Ascending aorta (tissue), 2 donors: ENCODE measurements around the gene MED25. TPM values are rescaled to one million over a fixed set of nuclear protein-coding genes. Genes with fewer than 3 reads are reported as not detected.
A peak's percentile ranks its signal among the peaks of the same experiment; 100 is the strongest.

Experiments used
- DNase-seq, 2 donors: peaks; one replicate each; pipeline ENCODE4 v3.0.0-alpha.2; 2019; ENCODE audit warnings: low spot score in 2 of 2
- H3K27ac ChIP-seq, 2 donors: fragments of 200-600 bp; sonication (generic); one replicate each; pipeline ENCODE4 v1.5.1; 2016 to 2017; ENCODE audit warnings: mild to moderate bottlenecking in 1 of 2
- H3K27me3 ChIP-seq: fragments of 200-600 bp; sonication (generic); one replicate; pipeline ENCODE4 v1.5.1; 2017
- H3K36me3 ChIP-seq, 2 donors: fragments of 200-600 bp; sonication (generic); one replicate each; pipeline ENCODE4 v1.5.1; 2016
- H3K4me1 ChIP-seq, 2 donors: fragments of 200-600 bp; sonication (generic); one replicate each; pipeline ENCODE4 v1.5.1; 2016 to 2017; ENCODE audit warnings: mild to moderate bottlenecking in 1 of 2
- H3K4me3 ChIP-seq, 2 donors: fragments of 200-600 bp; sonication (generic); one replicate each; pipeline ENCODE4 v1.5.1; 2016 to 2017; ENCODE audit warnings: mild to moderate bottlenecking in 1 of 2
- H3K9me3 ChIP-seq, 2 donors: fragments of 200-600 bp; sonication (generic); one replicate each; pipeline ENCODE4 v1.5.1; 2016
- CTCF ChIP-seq, 3 experiments: fragments of 200-600 bp in 2 of 3; fragments of 450-650 bp in 1 of 3; sonication (generic) in 2 of 3; IDR thresholded peaks; one replicate each; pipeline ENCODE4 v1.5.1; 2016 to 2019; ENCODE audit warnings: antibody characterized with exemption in 3 of 3, mild to moderate bottlenecking in 1 of 3, moderate library complexity in 1 of 3
- intact Hi-C: fragments of 100-400 bp; cut with DNase I; formaldehyde crosslinking; loops from one replicate; pipeline ENCODE4 v1.15.1; 2023
- total RNA-seq: library from RNA; depleted of rRNA; stranded (reverse); fragments of >200 nt; gene quantifications from one replicate; pipeline ENCODE4 v1.1.0, GENCODE V29; 2016

MED25 gene
- total RNA-seq, 1 donor from 2014 or later, result 54.0 TPM

DNA sequence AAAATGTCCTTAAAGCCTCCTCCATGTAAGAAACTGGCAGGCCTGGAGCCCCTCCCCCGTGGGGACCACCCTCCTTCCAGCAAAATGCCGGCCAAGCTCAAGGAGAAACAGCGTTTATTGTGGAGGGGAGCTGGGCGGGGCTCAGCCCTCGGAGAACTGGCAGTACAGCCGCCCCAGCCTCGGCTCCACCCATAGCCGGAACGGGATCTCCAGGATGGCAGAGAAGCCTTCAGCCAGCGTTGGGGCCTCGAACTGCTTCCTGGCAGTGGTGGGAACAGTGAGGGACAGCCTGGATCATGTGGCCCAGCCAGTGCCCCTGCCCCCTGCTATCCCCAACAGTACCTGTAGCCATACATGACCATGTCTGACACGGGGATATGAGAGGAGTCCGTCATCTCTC lies 43.0 kb downstream of the MED25 start:
- no peak for TF ChIP-seq CTCF (IDR thresholded peaks at IDR 0.05)
- Histone ChIP-seq H3K27ac (peak overlapping the region in 1 of 2 donors; percentile 10), H3K36me3 (peaks cover 72 to 77% of the 10 kb centered on the region in 2 donors), H3K9me3 (no peaks in the 10 kb centered on the region), H3K27me3 (no peaks in the 10 kb centered on the region), H3K4me1 (peaks cover 9 to 10% of the 10 kb centered on the region in 2 donors), H3K4me3 (no peak overlapping the region)
- intact Hi-C loops, result no loop called here
- DNase-seq, result no peak

DNA sequence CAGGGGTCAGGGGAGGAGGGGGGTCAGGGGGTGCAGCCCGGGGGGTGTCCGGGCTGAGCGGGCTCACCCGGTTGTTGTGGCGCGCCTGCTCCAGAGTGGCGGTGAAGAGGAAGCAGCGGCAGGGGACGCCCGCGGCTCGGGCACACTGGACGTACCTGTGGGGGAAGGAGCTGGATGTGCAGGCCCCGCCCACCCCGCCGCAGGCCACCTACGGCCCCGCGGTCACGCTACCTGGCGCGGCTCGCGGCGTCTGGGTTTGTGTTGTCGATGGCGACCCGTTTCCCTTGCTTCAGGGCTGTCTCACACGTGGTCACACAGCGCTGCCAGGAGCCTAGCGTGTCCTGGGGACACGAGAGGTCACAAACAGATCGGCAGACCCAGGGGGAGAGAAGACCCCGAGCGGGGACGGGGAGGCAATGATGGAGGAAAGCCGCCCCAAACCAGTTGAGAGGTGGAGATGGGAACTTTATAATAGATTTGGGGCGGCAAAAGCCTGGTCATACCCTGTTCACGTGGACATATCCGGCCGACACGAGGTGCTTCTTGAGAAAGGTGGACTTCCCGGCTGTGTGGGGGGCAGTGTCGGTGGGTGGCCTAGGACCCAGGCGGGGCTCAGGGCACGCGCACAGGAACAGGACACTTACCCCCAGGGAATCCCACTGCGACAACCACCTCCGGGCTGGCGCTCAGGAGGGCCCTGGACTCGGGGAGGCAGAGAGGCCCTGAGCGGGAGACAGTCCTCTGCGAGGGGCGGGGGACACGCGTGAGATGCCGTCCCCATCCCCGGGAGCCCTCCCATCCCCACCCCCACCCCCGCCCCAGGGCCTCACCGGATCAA lies 43.7 kb downstream of the MED25 start:
- no peak for DNase-seq
- Histone ChIP-seq H3K4me1 (peaks cover 14 to 17% of the 10 kb centered on the region in 2 donors), H3K27me3 (no peaks in the 10 kb centered on the region), H3K9me3 (no peaks in the 10 kb centered on the region), H3K4me3 (no peak overlapping the region), H3K27ac (no peak overlapping the region), H3K36me3 (peaks cover 67 to 70% of the 10 kb centered on the region in 2 donors)
- intact Hi-C loops, result no loop called here
- no peak for TF ChIP-seq CTCF (IDR thresholded peaks at IDR 0.05)

DNA sequence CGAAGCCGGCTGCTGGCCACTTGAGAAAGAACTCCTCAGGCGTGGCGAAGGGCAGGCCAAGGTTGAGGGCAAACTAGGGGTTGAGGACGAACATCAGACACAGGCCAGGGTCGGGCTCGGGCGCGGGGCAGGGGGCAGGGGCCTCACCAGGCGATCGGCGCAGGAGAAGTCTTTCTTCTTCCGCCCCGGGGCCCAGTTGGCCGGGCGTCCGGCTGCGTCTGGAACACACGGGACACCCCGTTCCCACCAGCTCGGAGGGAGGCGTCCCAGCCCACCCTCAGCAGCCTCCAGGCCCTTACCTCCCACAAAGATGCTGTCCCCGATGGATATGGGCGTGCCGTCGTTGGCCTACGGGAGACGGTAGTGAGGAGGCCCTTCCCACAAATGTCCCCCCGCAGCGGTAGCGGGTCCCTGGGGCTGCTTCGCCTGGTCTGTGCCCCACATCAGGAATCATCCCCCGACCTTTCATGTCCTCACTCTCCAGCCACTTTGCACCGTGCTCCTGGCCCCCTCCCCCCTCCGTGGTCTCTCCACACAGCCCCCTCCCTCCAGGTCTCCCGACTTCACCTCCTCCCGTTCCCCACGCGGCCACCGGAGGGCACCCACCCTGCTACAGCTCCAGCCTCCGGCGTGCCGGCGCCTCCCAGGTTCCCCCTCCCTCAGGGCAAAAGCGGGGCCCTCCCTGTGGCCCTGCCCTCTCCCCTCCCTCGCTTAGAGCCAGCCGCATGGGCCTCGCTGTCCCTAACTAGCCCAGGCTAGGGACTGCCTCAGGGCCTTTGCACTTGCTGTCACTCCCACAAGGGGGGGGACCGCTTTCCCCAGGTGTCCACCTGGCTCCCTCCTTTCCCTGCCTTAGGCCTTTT lies 44.5 kb downstream of the MED25 start:
- Histone ChIP-seq H3K27ac (no peak overlapping the region), H3K36me3 (peaks cover 59 to 62% of the 10 kb centered on the region in 2 donors)
- intact Hi-C loops, result no loop called here

GRCh38 chr19:49863254-49863934 lies 45.3 kb downstream of the MED25 start:
- no peak for TF ChIP-seq CTCF (IDR thresholded peaks at IDR 0.05)
- peaks cover 18 to 19% of the 10 kb centered on the region in 2 donors for H3K4me1 ChIP-seq
- no peak for DNase-seq
- intact Hi-C loops, result no loop called here
- H3K36me3 ChIP-seq, result peaks cover 51 to 54% of the 10 kb centered on the region in 2 donors
- no peak overlapping the region for H3K27ac ChIP-seq
- H3K27me3 ChIP-seq, result no peaks in the 10 kb centered on the region
- no peak overlapping the region for H3K4me3 ChIP-seq
- H3K9me3 ChIP-seq, result no peaks in the 10 kb centered on the region

More for the DNA sequence above, 44.5 kb downstream of the MED25 start:
- Histone ChIP-seq H3K27me3 (no peaks in the 10 kb centered on the region), H3K4me3 (no peak overlapping the region), H3K9me3 (no peaks in the 10 kb centered on the region), H3K4me1 (peaks cover 14 to 19% of the 10 kb centered on the region in 2 donors)
- no peak for DNase-seq
- no peak for TF ChIP-seq CTCF (IDR thresholded peaks at IDR 0.05)

DNA sequence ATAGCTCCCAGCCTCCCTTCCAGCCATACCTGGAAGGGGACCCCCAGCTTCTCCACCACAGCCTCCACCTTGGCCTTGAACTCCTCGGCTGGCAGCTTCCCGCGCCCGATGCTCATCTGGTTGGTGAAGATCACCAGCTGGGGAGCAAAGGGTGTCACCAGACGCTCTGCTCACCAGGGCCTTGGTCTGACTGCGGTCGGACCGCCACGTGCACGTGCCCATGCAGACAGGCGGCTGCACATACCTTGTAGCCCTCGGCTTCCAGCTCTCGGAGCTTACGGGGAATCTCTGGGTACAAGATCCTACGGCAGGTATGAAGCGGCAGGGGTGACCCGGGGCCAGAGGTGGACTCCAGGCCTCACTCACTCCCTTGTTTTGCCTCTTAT lies 45.8 kb downstream of the MED25 start:
- Histone ChIP-seq H3K27ac (no peak overlapping the region), H3K4me3 (no peak overlapping the region), H3K4me1 (peaks cover 19 to 22% of the 10 kb centered on the region in 2 donors), H3K27me3 (no peaks in the 10 kb centered on the region), H3K9me3 (no peaks in the 10 kb centered on the region), H3K36me3 (peaks cover 46 to 49% of the 10 kb centered on the region in 2 donors)
- no peak for TF ChIP-seq CTCF (IDR thresholded peaks at IDR 0.05)
- intact Hi-C loops, result no loop called here
- no peak for DNase-seq
